ENCODE data around the gene CNNM2. TPM values are rescaled to one million over a fixed set of nuclear protein-coding genes. Genes with fewer than 3 reads are reported as not detected.
A peak's percentile ranks its signal among the peaks of the same experiment; 100 is the strongest.
"Not testable (repeated sequence)": the region's sequence is repeated elsewhere in the genome, so short reads cannot be mapped to it uniquely, and the experiment has no call there.

The CNNM2 gene
- polyA plus RNA-seq, 1 of the 3 experiments (the other 2 are of a cell fraction) = 4.0 TPM

GRCh38 chr10:103066141-103067098 lies 148.3 kb downstream of the CNNM2 start:
- DNase-seq = peak; percentile 73
- Histone ChIP-seq H3K4me1 (ENCODE audit: control insufficient read depth in 1 of 2, insufficient read depth in 2 of 2, low read depth in 1 of 2, low read length in 1 of 2) (peaks cover 0 to 22% of the 10 kb centered on the region in 2 experiments; a peak in 1 of 4 replicates), H2AFZ (ENCODE audit: low read depth) (no peak overlapping the region), H3K9ac (no peak overlapping the region), H3F3A (replicated peaks; ENCODE audit: insufficient read depth) (no peaks in the 10 kb centered on the region), H3K27ac (ENCODE audit: low read depth in 2 of 2, low read length in 1 of 2) (peak overlapping the region in 1 of 2 experiments; percentile 57; a peak in 2 of 4 replicates), H4K20me1 (ENCODE audit: insufficient read depth) (no peaks in the 10 kb centered on the region), H3K4me3 (ENCODE audit: low read depth in 2 of 2, low read length in 1 of 2) (no peak overlapping the region), H3K4me2 (no peak overlapping the region), H3K27me3 (ENCODE audit: insufficient read depth) (no peaks in the 10 kb centered on the region), H3K79me2 (ENCODE audit: insufficient read depth) (no peaks in the 10 kb centered on the region), H3K9me2 (no peaks in the 10 kb centered on the region), H3K9me3 (no peaks in the 10 kb centered on the region), H3K36me3 (replicated peaks in 1 of 2; ENCODE audit: control insufficient read depth in 1 of 2, insufficient read depth in 2 of 2, low read length in 1 of 2) (peaks cover 0 to 4% of the 10 kb centered on the region in 2 experiments)
- TF ChIP-seq MXI1 (IDR thresholded peaks at IDR 0.05; ENCODE audit: low read depth, low read length) = peak; percentile 60; the same call in 1 of the 2 replicates
- TF ChIP-seq, protein P1, sequence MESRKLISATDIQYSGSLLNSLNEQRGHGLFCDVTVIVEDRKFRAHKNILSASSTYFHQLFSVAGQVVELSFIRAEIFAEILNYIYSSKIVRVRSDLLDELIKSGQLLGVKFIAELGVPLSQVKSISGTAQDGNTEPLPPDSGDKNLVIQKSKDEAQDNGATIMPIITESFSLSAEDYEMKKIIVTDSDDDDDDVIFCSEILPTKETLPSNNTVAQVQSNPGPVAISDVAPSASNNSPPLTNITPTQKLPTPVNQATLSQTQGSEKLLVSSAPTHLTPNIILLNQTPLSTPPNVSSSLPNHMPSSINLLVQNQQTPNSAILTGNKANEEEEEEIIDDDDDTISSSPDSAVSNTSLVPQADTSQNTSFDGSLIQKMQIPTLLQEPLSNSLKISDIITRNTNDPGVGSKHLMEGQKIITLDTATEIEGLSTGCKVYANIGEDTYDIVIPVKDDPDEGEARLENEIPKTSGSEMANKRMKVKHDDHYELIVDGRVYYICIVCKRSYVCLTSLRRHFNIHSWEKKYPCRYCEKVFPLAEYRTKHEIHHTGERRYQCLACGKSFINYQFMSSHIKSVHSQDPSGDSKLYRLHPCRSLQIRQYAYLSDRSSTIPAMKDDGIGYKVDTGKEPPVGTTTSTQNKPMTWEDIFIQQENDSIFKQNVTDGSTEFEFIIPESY (IDR thresholded peaks at IDR 0.05; ENCODE audit: borderline replicate concordance, low read depth) = no peak
- no peak for TF ChIP-seq EP300 (IDR thresholded peaks at IDR 0.05; ENCODE audit: borderline replicate concordance in 1 of 2, low read depth in 1 of 2, low read length in 1 of 2)
- CTCF ChIA-PET = interaction anchor here (0.8 to 20.8 kb wide), 4 partner anchors 150 to 232 kb away, joined by 3 to 264 read pairs (median 8); partner anchors contain the start of gene CNNM2
- POLR2A ChIA-PET = interaction anchor here (1.2 kb wide), 1 partner anchor 148 kb away, joined by 6 read pairs; the partner anchor contains the start of gene CNNM2
- 77% methylated on average over 15 of the region's 16 CpGs for WGBS (ENCODE audit: low lambda C conversion rate)

- H3K9me2 ChIP-seq; H3K36me3 ChIP-seq (replicated peaks in 1 of 2; ENCODE audit: control insufficient read depth in 1 of 2, insufficient read depth in 2 of 2, low read length in 1 of 2); H3K4me2 ChIP-seq; DNase-seq; H3K9ac ChIP-seq; H3F3A ChIP-seq (replicated peaks; ENCODE audit: insufficient read depth); H2AFZ ChIP-seq (ENCODE audit: low read depth); H3K27ac ChIP-seq (ENCODE audit: low read depth in 2 of 2, low read length in 1 of 2); H3K4me3 ChIP-seq (ENCODE audit: low read depth in 2 of 2, low read length in 1 of 2); H4K20me1 ChIP-seq (ENCODE audit: insufficient read depth); H3K9me3 ChIP-seq; H3K79me2 ChIP-seq (ENCODE audit: insufficient read depth); H3K27me3 ChIP-seq (ENCODE audit: insufficient read depth): not testable (repeated sequence)
- peaks cover 0 to 22% of the 10 kb centered on the region in 2 experiments; a peak in 1 of 4 replicates for H3K4me1 ChIP-seq (ENCODE audit: control insufficient read depth in 1 of 2, insufficient read depth in 2 of 2, low read depth in 1 of 2, low read length in 1 of 2)
- WGBS (ENCODE audit: low lambda C conversion rate) = 77% methylated on average over 4 of the region's 4 CpGs
- POLR2A ChIA-PET = interaction anchor here (1.2 kb wide), 1 partner anchor 149 kb away, joined by 6 read pairs; the partner anchor contains the start of gene CNNM2
- CTCF ChIA-PET = interaction anchor here (0.8 to 20.8 kb wide), 3 partner anchors 150 to 177 kb away, joined by 3 to 264 read pairs (median 12); partner anchors contain the start of gene CNNM2
Measured at GRCh38 chr10:103067099-103067477, 149.0 kb downstream of the CNNM2 start.

GRCh38 chr10:103067484-103067883 lies 149.4 kb downstream of the CNNM2 start:
- ChIA-PET CTCF (interaction anchor here (0.8 to 20.8 kb wide), 4 partner anchors 151 to 177 kb away, joined by 3 to 264 read pairs (median 8); partner anchors contain the start of gene CNNM2), POLR2A (no interaction called here)
- no peaks in the 10 kb centered on the region for H3F3A ChIP-seq (replicated peaks; ENCODE audit: insufficient read depth)
- H3K4me2 ChIP-seq = no peak overlapping the region
- no peaks in the 10 kb centered on the region for H3K9me2 ChIP-seq
- H2AFZ ChIP-seq (ENCODE audit: low read depth) = no peak overlapping the region
- no peaks in the 10 kb centered on the region for H3K9me3 ChIP-seq
- H4K20me1 ChIP-seq (ENCODE audit: insufficient read depth) = no peaks in the 10 kb centered on the region
- H3K36me3 ChIP-seq (replicated peaks in 1 of 2; ENCODE audit: control insufficient read depth in 1 of 2, insufficient read depth in 2 of 2, low read length in 1 of 2) = peaks cover 0 to 4% of the 10 kb centered on the region in 2 experiments
- DNase-seq = no peak
- H3K9ac ChIP-seq = no peak overlapping the region
- no peaks in the 10 kb centered on the region for H3K27me3 ChIP-seq (ENCODE audit: insufficient read depth)
- no peaks in the 10 kb centered on the region for H3K79me2 ChIP-seq (ENCODE audit: insufficient read depth)
- WGBS (ENCODE audit: low lambda C conversion rate) = 98% methylated on average over 2 of the region's 2 CpGs
- H3K4me1 ChIP-seq (ENCODE audit: control insufficient read depth in 1 of 2, insufficient read depth in 2 of 2, low read depth in 1 of 2, low read length in 1 of 2) = peaks cover 0 to 22% of the 10 kb centered on the region in 2 experiments; a peak in 1 of 4 replicates
- H3K27ac ChIP-seq (ENCODE audit: low read depth in 2 of 2, low read length in 1 of 2) = no peak overlapping the region
- no peak overlapping the region for H3K4me3 ChIP-seq (ENCODE audit: low read depth in 2 of 2, low read length in 1 of 2)
- TF ChIP-seq, protein P1 (IDR thresholded peaks at IDR 0.05; ENCODE audit: borderline replicate concordance, low read depth) = no peak
- TF ChIP-seq TEAD4 (IDR thresholded peaks at IDR 0.05; ENCODE audit: borderline replicate concordance, insufficient read depth) (no peak), FOSL2 (IDR thresholded peaks at IDR 0.05; ENCODE audit: borderline replicate concordance, low read depth) (no peak), NRF1 (IDR thresholded peaks at IDR 0.05; ENCODE audit: low read depth, low read length) (no peak), FOXM1 (IDR thresholded peaks at IDR 0.05; ENCODE audit: low read depth) (no peak), REST (IDR thresholded peaks at IDR 0.05; ENCODE audit: low read depth, low read length) (no peak), CHD2 (IDR thresholded peaks at IDR 0.05; ENCODE audit: low read length, partially characterized antibody) (no peak)

Measured in SK-N-SH (cell line).